HPDE6-E6E7 (cell line): ENCODE results near the gene NRXN3.

Experiments
- DNase-seq: peaks from one replicate; pipeline ENCODE4 v3.0.0; 2011; ENCODE audit warnings: missing footprints; ENCODE audit errors: extremely low spot score

NRXN3 gene

DNA sequence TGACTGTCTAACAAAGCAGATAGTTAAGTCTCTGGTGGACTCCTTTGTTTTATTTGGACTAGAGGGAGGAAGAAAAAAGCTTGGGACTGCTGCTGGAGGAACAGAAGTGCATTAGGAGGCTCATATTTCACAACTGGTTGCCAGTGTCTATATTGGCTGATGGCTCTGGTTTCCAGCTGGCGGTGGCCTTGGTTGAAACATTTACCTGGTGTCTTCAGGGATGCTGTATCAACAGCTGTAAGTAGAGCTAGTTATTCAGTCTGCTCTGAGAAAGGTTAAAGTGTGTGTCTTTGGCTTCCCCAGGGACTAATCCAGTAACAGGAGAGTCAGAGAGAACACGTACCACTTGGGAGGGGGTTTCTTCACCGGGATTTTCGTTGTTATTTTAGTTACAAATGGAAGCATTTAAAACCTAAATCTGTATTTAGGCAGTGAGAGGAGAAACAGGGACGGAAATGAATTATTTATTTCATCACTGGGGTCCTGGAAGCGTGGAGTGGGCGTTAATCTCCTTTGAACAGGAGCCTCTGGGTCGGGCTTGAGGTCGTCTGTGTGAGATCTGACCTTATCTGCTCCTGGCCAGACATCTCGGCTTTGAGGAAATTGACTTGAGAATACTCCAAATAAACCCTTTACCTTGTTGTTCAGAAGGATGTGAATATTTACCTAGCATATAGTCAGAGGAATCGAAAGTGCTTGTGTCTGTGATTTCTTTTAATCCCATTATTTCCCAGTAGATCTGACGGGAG, 149.9 kb downstream of the NRXN3 start:
- DNase-seq: no peak

DNA sequence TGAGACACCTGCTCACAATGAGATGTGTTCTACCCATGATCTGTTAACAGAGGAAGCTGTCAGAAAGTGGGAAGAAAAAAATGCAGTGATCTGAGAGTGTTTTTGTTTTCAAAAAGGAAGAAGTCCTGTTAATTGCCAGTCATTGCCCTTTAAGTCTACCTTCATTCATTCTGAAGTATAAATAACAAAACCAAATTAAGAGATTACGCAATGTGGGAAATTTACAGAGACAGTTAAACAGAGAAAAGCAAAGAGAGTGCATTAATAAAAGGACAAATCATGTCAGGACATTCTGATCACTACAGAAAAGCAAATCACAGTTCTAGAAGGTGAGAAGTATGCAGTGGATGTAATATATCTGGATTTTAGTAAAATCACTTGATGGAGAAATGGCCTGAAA, 154.2 kb downstream of the NRXN3 start:
- DNase-seq: no peak

DNA sequence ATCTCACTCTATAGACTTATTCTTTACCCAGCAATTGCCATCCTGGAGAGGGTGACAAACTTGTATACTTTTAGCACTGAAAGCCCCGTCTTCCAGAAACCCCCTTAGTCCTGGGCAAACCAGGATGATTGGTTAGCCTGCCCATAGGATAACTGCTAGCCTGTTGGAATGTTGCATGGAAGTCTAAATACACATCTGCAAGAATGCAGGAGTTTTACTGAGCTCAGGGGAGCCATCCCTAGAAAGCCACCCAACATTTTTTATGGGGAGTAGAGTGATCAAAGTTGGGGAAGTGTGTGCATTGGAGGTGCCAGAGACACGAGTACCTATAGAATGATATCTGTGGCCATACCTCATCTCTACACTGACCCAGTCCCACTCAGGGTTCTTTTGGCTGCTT, 155.7 kb downstream of the NRXN3 start:
- no peak for DNase-seq

DNA sequence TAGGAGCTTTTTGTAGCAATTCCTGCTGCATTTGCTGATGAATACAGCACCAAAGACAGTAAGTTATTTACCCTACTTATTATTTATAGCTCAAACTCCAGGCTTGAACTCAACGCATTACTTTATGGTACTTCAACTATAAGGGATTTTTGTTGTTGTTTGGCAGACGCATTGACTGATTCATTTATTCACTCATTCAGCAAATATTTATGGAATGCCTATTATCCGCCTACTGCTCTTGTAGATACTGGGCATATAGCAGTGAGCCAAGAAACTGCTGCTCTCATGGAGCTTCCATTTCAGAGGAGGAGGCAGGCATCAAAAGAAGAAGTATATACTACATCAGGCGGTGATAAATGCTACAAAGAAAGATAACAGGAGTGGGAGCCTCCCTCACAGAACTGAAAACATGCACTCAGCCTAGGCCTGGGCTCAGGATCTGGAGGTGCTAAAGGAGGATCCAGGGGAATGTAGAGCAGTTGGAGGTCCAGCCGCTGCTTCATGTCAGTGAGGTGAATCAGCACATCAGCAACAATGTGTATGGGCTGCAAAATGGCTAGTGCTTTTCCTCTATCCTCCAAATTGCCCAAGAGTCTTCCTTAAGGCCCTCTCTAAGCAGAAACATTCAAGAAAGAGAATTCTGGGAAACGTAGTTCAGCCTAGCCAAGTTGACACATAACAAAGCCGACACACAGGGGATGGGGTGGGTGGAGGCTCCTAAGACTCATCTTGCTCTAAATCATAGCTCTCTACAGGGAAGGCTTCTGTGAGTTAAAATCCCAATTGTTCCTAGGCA, 157.5 kb downstream of the NRXN3 start:
- no peak for DNase-seq

DNA sequence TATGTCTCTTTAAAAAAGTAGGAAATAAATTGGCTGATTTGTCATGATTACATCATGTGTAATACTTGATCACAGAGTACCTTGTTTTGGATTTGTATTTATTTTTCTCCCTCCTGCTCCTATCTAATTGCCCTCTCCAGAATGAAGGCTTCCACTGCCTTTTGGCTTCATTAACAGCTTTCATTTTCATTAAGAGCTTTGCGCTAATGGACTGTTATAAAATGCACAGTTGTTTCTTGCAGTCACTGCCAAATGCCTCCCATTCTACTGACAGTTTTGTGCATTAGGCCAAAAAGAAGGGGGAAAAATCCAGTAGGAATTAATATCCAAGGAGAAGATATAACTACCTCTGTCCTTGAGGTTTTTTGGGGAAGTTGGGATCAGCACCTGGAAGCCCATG, 159.2 kb downstream of the NRXN3 start:
- no peak for DNase-seq

DNA sequence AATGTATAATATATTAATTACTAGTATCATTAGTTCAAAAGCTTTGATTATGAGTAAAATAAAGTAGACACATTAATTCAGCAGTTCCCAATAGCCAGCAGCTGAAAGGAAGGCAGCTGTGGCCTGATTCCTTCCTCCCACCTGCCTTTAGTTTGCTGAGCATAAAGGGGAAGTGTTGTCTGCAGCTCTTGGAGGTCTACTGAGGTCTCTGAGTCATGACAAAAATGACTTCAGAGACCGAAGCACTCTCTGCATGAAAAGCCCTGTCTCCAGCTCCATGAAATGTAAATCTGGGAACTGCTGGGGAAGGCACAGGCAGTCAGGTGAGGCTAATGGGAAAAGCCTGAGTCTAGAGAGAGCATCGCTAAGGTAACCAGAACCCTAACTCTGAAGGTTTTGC, 165.4 kb downstream of the NRXN3 start:
- DNase-seq: no peak

DNA sequence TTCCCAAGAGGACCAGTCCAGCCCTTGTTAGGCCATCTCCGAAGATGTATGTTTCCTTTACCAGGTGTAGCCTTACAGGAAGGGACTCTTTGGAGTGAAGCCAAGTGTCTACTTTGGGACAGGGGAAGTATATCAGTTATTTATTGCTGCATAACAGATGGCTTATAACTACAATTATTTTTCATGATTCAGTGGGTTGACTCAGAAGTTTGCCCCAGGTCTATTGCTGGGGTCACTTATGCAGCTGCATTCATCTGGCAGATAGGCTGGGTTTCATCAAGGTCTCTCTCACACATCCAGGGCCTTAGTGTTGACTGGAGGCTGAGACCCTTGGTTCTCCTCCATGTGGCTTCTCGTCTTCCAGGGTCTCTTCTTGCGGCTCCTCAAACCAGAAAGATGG, 170.1 kb downstream of the NRXN3 start:
- no peak for DNase-seq

DNA sequence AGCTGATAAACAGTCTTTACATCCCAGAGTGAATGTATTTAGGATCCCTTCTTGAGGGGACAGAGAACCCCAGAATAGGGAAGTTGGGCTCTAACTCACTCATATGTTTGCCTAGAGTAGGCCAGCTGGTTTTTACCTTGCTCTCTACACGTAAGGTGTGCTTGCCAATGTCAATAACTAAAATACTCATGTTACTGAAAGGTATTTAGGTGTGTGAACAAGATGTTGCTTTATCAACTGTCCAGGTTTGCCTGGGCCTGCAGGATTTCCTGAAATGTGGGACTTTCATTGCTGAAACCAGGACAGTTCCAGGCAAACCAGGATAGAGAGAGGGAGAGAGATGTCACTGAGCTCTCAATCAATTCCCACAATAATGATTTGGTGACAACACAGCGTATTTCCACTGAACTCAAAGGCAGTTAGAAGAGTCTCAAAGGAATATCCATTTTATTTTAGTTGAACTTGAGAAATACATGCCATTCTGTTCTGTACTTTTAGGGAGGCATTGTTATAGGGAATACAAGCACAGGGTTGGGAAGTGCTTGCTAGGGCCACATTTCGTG, 171.7 kb downstream of the NRXN3 start:
- no peak for DNase-seq

DNA sequence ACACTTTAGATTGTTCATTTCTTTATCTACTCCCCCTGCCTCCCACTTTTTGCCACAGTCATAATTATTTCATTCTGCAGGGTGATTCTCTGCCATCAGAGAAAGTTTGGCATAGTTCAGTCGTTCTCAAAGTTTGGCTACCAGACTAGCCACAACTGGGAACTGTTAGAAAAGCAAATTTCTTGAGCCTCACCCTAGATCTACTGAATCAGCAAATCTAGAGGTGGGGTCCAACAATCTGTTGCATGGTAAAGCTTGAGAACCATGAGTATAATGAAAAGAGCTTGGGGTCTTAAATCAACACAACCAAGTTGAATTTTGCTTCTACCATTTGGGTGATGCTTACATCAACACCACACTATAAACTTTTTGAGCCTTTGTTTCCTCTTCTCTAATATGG, 172.7 kb downstream of the NRXN3 start:
- no peak for DNase-seq

DNA sequence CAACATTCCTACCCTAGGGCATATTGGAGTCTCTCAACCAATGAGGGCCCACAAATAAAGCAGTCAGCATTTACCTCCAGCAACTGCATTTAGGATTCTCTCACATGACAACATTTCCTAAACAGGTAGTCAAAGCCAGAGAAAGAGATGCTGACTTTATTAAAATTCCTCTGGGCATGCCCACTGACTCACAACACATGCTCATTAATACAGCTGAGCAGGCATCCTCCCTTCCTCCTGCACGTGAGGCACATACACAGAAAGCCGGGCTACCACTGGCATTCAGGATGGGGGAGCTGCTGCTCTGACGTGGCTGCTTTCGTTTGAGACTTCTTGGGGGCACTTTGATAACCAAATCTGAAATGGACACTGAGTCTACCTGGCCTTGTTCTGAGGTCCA, 174.1 kb downstream of the NRXN3 start:
- no peak for DNase-seq

DNA sequence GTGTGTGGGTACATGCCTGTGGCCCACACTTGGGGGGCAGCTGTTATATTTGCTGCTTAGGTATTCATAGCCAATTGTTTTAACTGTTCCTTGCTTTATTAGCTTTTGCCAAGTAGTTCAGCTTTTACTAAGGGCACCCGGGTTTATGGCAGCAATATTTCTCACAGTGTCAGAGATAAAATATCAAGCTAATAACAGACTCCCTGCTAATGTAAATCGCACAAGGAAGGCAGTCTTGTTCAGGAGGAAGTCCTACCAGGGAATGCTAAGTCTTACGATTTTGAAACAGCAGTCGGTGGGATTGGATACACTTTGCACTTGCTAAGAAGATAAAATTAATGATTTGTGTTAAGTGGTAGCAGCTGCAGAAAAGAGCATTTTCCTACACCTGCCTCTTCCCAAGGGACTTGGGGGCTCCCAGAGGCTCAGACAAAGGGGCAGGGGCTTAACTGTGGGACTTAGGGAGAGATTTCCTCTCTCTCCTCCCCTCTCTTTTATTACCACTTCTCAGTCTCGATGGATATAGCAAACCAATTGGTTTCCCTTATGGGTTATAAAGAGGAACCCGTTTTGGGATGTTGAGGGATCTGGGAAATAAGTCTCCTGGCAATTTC, 175.1 kb downstream of the NRXN3 start:
- DNase-seq: no peak

DNA sequence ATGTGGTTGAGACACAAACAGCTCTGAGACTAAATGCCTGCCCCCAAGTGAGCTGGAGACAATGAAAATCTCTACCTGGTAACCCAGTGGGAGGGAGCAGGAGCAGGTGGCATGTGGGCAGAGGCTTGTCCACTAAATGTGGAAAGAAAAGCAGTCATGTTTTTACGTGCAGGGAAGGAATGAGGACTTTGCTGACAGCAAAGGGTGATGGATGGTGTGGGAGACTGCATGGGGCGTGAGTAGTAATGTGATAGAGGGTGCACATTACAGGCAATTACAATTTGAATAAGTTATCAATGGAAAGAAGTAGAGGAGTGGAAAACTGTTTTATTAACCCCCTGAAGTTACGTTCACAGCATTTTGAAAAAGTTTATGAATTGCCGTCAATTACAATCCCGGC, 176.6 kb downstream of the NRXN3 start:
- no peak for DNase-seq

DNA sequence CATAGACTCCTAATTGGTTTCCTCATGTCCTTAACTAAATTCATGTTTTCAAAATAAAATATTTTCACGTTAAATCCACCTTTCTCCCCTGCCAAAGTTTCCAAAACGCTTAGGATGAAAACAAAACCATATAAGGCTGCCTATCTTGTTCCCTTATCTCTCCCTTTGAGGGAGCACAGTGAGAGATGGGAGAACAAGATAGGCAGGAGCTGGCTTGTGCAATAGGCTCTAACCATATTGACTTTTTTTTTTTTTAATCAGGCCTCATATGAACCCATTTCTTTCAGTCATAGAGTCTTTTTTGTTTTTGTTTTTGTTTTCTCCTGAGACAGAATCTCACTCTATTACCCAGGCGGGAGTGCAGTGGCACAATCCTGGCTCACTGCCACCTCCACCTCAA, 184.9 kb downstream of the NRXN3 start:
- no peak for DNase-seq

DNA sequence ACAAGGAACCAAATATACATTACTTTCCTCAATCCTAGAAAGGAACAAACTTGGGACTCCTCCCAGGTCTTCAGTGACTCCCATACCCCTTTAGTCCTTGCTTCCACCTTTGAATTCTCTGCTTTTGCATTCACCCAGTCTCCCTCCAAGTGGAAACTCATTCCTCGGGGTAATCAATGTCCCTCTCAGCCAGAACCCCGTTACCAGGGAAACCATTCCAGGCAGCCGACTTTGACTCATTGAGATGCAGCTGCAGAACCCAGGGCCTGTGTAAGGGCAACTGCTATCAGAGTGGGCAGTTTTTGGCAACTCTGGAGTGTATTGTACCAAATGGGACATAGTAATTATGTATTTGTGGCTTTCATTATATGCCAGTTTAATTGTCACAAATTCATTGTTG, 186.2 kb downstream of the NRXN3 start:
- no peak for DNase-seq

DNA sequence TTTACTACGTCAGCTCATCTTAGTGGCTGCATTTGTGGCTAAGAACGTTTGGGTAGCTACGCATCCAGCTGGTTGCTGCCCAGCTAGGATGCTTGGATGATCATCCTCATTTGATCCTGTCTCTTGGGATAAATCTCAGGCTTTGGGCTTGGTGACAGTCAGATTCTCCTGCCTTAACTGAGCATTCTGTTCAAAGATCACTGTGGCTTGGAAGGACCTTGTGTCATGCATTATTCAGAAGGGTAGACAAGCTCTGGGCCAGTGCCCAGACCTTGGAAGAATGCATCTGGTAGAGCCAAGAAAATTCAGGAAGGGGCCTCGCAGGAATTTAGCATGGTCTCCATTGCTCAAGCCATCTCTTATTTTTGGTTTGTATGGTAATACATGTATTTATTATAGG, 188.4 kb downstream of the NRXN3 start:
- no peak for DNase-seq

DNA sequence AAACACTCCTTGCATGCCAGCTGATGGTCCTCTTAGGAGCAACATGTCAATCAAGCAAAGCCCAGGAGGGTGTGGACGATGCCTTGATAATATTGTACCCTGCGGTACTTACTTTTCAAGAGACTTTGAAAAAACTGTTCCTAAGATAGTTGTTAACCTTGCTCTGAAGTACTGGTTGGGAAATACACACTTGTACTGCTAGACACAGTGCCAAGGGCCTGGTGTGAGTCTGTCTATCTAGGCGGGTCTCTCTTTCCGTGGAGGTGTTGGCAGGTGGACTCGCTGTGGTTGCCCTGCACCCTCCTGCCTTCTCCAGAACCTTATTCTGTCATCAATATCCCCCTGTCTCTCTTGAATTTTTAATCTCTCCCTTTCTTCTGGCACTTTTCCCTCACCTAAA, 189.4 kb downstream of the NRXN3 start:
- DNase-seq: no peak

DNA sequence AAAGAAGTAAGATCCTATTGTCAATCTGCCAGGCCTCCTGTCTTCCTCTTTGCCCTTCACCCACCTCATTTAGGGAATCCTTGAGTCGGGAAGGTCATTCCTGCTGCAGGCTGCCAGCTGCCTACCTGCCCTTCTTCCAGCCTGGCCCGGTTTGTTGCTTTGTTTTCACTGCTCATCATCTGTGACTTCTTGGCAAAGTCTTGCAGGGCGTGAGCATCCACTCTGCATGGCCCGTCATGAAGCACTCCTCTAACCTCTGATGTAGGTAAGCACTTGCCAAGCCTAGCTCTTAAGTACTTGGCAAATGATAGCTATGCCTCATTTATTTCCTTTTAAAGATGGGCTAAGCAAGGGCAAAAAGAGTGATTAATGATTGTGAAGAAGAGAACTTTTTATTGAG, 192.8 kb downstream of the NRXN3 start:
- no peak for DNase-seq

DNA sequence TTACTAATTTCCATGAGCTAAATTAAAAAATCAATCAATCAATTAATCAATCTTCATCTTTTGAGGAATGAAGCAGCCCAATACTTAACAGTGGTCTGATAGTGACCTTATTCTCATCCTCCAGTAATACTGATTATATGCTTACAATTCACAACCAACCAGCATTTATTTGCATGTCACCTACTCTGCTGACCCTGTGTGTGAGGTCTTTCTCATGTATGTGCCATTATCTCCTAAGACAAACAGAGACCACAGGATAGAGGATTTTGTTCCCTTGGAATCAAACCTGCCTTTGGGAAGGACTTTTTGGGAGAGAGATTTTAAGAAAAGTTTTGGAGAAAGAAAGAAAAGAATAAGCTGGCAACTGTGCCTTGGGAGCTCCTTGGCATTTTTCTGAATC, 197.2 kb downstream of the NRXN3 start:
- DNase-seq: no peak

DNA sequence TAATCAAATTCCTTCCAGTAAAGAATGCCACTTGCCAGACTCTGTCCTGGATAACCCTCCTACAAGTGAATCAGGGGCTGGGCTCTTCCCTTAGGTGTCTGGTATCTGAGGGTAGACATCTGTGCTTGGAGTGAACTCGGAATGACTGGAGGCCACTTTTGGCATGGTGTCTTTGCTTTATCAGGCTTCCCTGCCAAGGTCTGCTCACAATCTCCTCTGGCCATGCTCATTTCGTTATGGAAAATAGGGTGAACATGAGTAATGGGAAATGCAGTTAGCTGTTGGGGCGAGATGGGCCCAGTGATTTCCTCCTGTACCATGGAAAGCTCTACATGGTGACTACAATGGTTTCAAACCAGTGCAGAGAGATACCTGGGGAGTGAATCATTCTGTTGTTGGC, 212.9 kb downstream of the NRXN3 start:
- DNase-seq: no peak

DNA sequence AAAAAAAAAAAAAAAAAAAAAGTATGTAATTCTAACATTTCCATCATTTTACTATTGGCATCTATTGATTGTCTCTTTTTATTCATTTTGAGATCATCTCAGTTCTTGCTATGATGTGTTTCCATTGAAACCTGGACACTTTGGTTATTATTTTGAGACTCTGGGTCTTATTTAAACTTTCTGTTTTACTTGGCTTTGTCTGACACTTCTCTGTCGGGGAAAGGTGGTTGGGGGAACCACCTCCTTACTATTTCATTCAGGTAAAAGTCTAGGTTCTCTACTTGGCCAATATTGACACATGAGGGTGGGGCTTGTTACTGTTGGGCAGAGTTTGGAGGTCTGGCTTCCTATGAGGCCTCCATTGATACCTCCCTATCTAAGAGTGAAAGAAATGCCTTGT, 228.0 kb downstream of the NRXN3 start:
- DNase-seq: no peak

DNA sequence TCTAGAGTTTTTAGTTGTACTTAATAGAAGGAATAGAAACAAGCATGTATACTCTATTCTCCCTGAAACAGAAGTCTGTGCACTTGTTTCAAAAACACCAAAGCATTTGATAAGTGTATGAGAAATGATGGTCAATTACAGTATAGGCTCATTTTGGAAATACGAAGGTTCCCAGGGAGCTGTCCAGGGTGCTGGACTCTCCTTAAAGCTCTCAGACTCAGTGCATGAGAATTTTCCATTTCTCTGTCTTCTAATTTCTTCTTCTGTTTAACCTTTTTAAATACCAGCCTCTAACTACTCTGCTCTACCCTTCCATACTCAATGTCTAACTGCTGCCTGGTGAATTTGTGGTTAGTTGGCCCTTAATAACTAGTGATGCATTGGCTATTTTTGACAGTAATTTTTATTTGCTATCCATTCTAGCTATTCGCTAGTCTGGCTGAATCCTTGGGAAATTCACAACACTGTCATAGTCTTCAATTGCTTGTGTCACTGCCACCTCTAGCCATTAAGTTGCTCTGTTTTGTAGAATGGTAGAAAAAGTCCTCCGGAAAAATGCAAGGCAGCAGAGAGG, 229.2 kb downstream of the NRXN3 start:
- no peak for DNase-seq

DNA sequence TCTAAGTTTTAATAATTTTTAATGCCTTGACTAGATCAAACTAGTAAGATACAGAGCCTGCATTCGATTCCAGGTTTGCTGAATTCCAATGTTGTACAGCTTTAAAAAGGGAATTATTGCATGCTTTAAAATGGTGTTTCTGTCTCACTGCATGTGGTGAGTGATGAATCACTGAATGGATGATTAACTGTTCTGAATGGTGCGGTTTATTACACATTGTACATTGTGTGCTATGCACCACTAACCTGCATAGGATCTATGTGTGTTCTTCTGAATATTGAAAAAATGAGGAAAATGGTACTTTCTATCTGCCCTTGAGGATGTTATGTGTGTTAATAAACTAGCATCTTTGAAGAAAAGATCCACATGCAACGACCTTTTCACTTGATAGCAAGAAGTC, 231.7 kb downstream of the NRXN3 start:
- no peak for DNase-seq
